H1 (cell line): ENCODE results near the gene TBRG4. TPM values are rescaled to one million over a fixed set of nuclear protein-coding genes. Genes with fewer than 3 reads are reported as not detected.

Experiments used
- CTCF ChIA-PET: fragments of 300-600 bp; sonication (Branson Sonifier 250); formaldehyde crosslinking; loops from one replicate; lab custom pipeline; 2021; ENCODE audit not compliant: partially characterized antibody; lab: Charles Lee
- POLR2A ChIA-PET: fragments of 300-600 bp; sonication (Branson Sonifier 250); formaldehyde crosslinking; loops from one replicate; lab custom pipeline; 2021; ENCODE audit warnings: inconsistent platforms; ENCODE audit not compliant: partially characterized antibody; lab: Charles Lee
- DNase-seq, 2 experiments: peaks; one replicate each; pipeline versions ENCODE4 v3.0.0 to v3.0.0-alpha.2; 2010 to 2022; ENCODE audit warnings: low spot score in 2 of 2, low read depth in 1 of 2, mixed read lengths in 1 of 2
- FAIRE-seq: peaks from 2 replicates; lab custom pipeline; 2011; peaks lifted over from hg19 to GRCh38; lab: Jason Lieb, UNC
- H2AFZ ChIP-seq: 2 replicates; pipeline ENCODE4 v1.8.1; 2012; ENCODE audit warnings: low read length, inconsistent platforms
- H2AK5ac ChIP-seq: 2 replicates; pipeline ENCODE4 v1.6.1; 2013; ENCODE audit warnings: low read depth, low read length
- H2BK120ac ChIP-seq: replicated peaks from 2 replicates; pipeline ENCODE3; 2013; ENCODE audit warnings: low read depth, low read length, inconsistent platforms
- H2BK12ac ChIP-seq: 2 replicates; pipeline ENCODE4 v1.6.1; 2013; ENCODE audit warnings: low read depth, low read length
- H2BK15ac ChIP-seq: 2 replicates; pipeline ENCODE4 v1.6.1; 2013; ENCODE audit warnings: low read length
- H2BK20ac ChIP-seq: 2 replicates; pipeline ENCODE4 v1.6.1; 2013; ENCODE audit warnings: low read length
- H2BK5ac ChIP-seq: 2 replicates; pipeline ENCODE4 v1.6.1; 2013; ENCODE audit warnings: low read depth, low read length
- H3K14ac ChIP-seq: 2 replicates; pipeline ENCODE4 v1.6.1; 2013; ENCODE audit warnings: inconsistent platforms; ENCODE audit not compliant: insufficient read length
- H3K18ac ChIP-seq: 2 replicates; pipeline ENCODE4 v1.6.1; 2013; ENCODE audit warnings: low read length; ENCODE audit errors: extremely low read depth
- H3K23ac ChIP-seq: 2 replicates; pipeline ENCODE4 v1.6.1; 2013; ENCODE audit warnings: inconsistent platforms; ENCODE audit not compliant: insufficient read length
- H3K23me2 ChIP-seq: 2 replicates; pipeline ENCODE4 v1.6.1; 2013; ENCODE audit warnings: low read depth, low read length
- H3K27ac ChIP-seq: 2 replicates; pipeline ENCODE4 v1.6.1; 2011; ENCODE audit warnings: low read depth, low read length, inconsistent platforms
- H3K27me3 ChIP-seq, 4 experiments: replicated peaks in 1 of 4; 1 replicate in 1 of 4; 2 replicates in 3 of 4; pipeline versions ENCODE4 v1.6.1 to v1.8.1; 2011 to 2013; ENCODE audit warnings: low read length in 3 of 4, mild to moderate bottlenecking in 3 of 4, inconsistent platforms in 2 of 4, mixed read lengths in 2 of 4, moderate library complexity in 1 of 4; ENCODE audit not compliant: control insufficient read depth in 3 of 4, insufficient read depth in 3 of 4; ENCODE audit errors: extremely low read depth in 1 of 4
- H3K36me3 ChIP-seq, 4 experiments: 2 replicates each; pipeline versions ENCODE4 v1.6.1 to v1.8.1; 2011 to 2013; ENCODE audit warnings: mild to moderate bottlenecking in 4 of 4, low read length in 3 of 4, moderate library complexity in 2 of 4, control low read depth in 1 of 4, inconsistent platforms in 1 of 4; ENCODE audit not compliant: insufficient read depth in 4 of 4, control insufficient read depth in 2 of 4
- H3K4ac ChIP-seq: replicated peaks from 2 replicates; pipeline ENCODE3; 2013; ENCODE audit warnings: low read length, low read depth, mixed read lengths, inconsistent platforms; ENCODE audit not compliant: insufficient read length
- H3K4me1 ChIP-seq, 4 experiments: replicated peaks in 1 of 4; 1 replicate in 1 of 4; 2 replicates in 3 of 4; pipeline versions ENCODE4 v1.6.1 to v1.8.1; 2011 to 2013; ENCODE audit warnings: low read length in 3 of 4, inconsistent platforms in 2 of 4, mixed read lengths in 1 of 4; ENCODE audit not compliant: insufficient read depth in 4 of 4, control insufficient read depth in 3 of 4
- H3K4me2 ChIP-seq, 2 experiments: 2 replicates each; pipeline versions ENCODE4 v1.6.1 to v1.8.1; 2011 to 2013; ENCODE audit warnings: low read depth in 2 of 2, low read length in 2 of 2, control low read depth in 1 of 2, inconsistent platforms in 1 of 2, mild to moderate bottlenecking in 1 of 2; ENCODE audit not compliant: insufficient read depth in 1 of 2
- H3K4me3 ChIP-seq, 4 experiments: fragments of 200-600, 300-600 bp in 1 of 4; sonication (generic), shearing (Covaris generic), sonication (Bioruptor Twin) in 1 of 4; 2 replicates each; pipeline versions ENCODE4 v1.5.1 to v1.8.1; 2011 to 2016; ENCODE audit warnings: low read length in 4 of 4, low read depth in 3 of 4, control low read depth in 2 of 4, inconsistent platforms in 2 of 4, mild to moderate bottlenecking in 2 of 4, mixed read lengths in 1 of 4, moderate library complexity in 1 of 4; ENCODE audit not compliant: insufficient read depth in 2 of 4; ENCODE audit errors: extremely low read depth in 1 of 4
- H3K56ac ChIP-seq: replicated peaks from 2 replicates; pipeline ENCODE3; 2013; ENCODE audit warnings: low read depth, mild to moderate bottlenecking, mixed read lengths, low read length, inconsistent platforms; ENCODE audit not compliant: insufficient read length
- H3K79me1 ChIP-seq: 2 replicates; pipeline ENCODE4 v1.6.1; 2013; ENCODE audit warnings: low read depth, low read length, control low read depth
- H3K79me2 ChIP-seq, 2 experiments: 2 replicates each; pipeline versions ENCODE4 v1.6.1 to v1.8.1; 2012 to 2013; ENCODE audit warnings: low read length in 2 of 2, mild to moderate bottlenecking in 2 of 2, inconsistent platforms in 1 of 2; ENCODE audit not compliant: insufficient read depth in 2 of 2, control insufficient read depth in 1 of 2
- H3K9ac ChIP-seq, 4 experiments: replicated peaks in 1 of 4; 1 replicate in 1 of 4; 2 replicates in 3 of 4; pipeline versions ENCODE4 v1.6.1 to v1.8.1; 2011 to 2013; ENCODE audit warnings: low read depth in 3 of 4, low read length in 3 of 4, control low read depth in 2 of 4, mild to moderate bottlenecking in 2 of 4, moderate library complexity in 2 of 4, inconsistent platforms in 1 of 4; ENCODE audit errors: extremely low read depth in 1 of 4
- H3K9me3 ChIP-seq, 2 experiments: 2 replicates each; pipeline versions ENCODE4 v1.6.1 to v1.8.1; 2012 to 2013; ENCODE audit warnings: mild to moderate bottlenecking in 2 of 2, moderate library complexity in 2 of 2, control low read depth in 1 of 2, inconsistent platforms in 1 of 2, low read depth in 1 of 2, low read length in 1 of 2, mixed read lengths in 1 of 2; ENCODE audit not compliant: insufficient read depth in 2 of 2
- H4K20me1 ChIP-seq, 2 experiments: replicated peaks in 1 of 2; 2 replicates each; pipeline versions ENCODE3 to v1.8.1; 2011 to 2013; ENCODE audit warnings: inconsistent platforms in 2 of 2, low read length in 2 of 2, mild to moderate bottlenecking in 1 of 2; ENCODE audit not compliant: insufficient read depth in 2 of 2, control insufficient read depth in 1 of 2
- H4K5ac ChIP-seq: 2 replicates; pipeline ENCODE4 v1.6.1; 2013; ENCODE audit warnings: low read length, low read depth, mixed read lengths, inconsistent platforms; ENCODE audit not compliant: insufficient read length
- H4K8ac ChIP-seq: 2 replicates; pipeline ENCODE4 v1.8.0; 2013; ENCODE audit warnings: mild to moderate bottlenecking, moderate library complexity, low read length, inconsistent platforms; ENCODE audit not compliant: insufficient read depth; ENCODE audit errors: extremely low read depth
- H4K91ac ChIP-seq: replicated peaks from 2 replicates; pipeline ENCODE3; 2013; ENCODE audit warnings: low read length, mixed read lengths, inconsistent platforms; ENCODE audit not compliant: insufficient read length
- NRF1 ChIP-seq: IDR thresholded peaks from 2 replicates; pipeline ENCODE4 v1.6.1; 2011; ENCODE audit warnings: mild to moderate bottlenecking, low read depth, low read length, improper control_type of control experiment
- POLR2A ChIP-seq, 2 experiments: IDR thresholded peaks; 1 replicate in 1 of 2; 2 replicates in 1 of 2; pipeline ENCODE4 v1.6.1; 2011; ENCODE audit warnings: low read depth in 2 of 2, low read length in 2 of 2, mild to moderate bottlenecking in 2 of 2; ENCODE audit errors: control extremely low read depth in 1 of 2
- SIRT6 ChIP-seq: IDR thresholded peaks from one replicate; pipeline ENCODE4 v1.7.1; 2012; ENCODE audit warnings: low read length, inconsistent platforms
- SP1 ChIP-seq: IDR thresholded peaks from 2 replicates; pipeline ENCODE4 v1.6.1; 2011; ENCODE audit warnings: low read depth, low read length
- TEAD4 ChIP-seq: IDR thresholded peaks from 2 replicates; pipeline ENCODE4 v1.6.1; 2012; ENCODE audit warnings: low read depth, low read length, inconsistent platforms, mixed read lengths
- ZNF274 ChIP-seq: IDR thresholded peaks from 2 replicates; pipeline ENCODE4 v1.7.0; 2012; ENCODE audit warnings: low read length, borderline replicate concordance; ENCODE audit errors: extremely low read depth
- WGBS, 2 experiments: shearing (Covaris generic) in 1 of 2; methylation state at CpG; one replicate each; pipeline versions ENCODE4 v1.1.6 to v1.1.7; 2013 to 2015; ENCODE audit warnings: low lambda C conversion rate in 2 of 2, mixed read lengths in 2 of 2, inconsistent platforms in 1 of 2, low coverage in 1 of 2, missing lambda C conversion rate in 1 of 2; ENCODE audit not compliant: insufficient replicate concordance in 2 of 2, insufficient coverage in 1 of 2, insufficient read length in 1 of 2; ENCODE audit errors: extremely low coverage in 1 of 2, missing lambda C conversion rate in 1 of 2; 5-methylcytosine and 5-hydroxymethylcytosine counted together
- polyA plus RNA-seq, 7 experiments: library from polyadenylated mRNA; depleted of rRNA in 3 of 7; stranded (reverse) in 5 of 7; unstranded in 2 of 7; fragments of >200 nt in 5 of 7; fragments of 200-250 nt in 2 of 7; gene quantifications; 1 replicate in 5 of 7; 2 replicates in 1 of 7; 4 replicates in 1 of 7; pipeline versions ENCODE4 v1.2.1 to v1.2.3, GENCODE V29; 2011 to 2013; ENCODE audit warnings: missing spikeins in 2 of 7, mixed read lengths in 2 of 7
- total RNA-seq: library from RNA; stranded (reverse); fragmentation: NEBNext Ultra II Directional; extraction: Animal tissue kit (Norgen Biotek cat#: 25700); gene quantifications from 2 replicates; pipeline ENCODE4 v1.2.1, GENCODE V29; 2021

The TBRG4 gene
- total and polyA plus RNA-seq, 2 of the 8 experiments (the other 6 are each of a cell fraction or from before 2014, with no cell fraction given): 110 to 137 TPM

- Histone ChIP-seq H2BK15ac (no peak overlapping the region), H3K36me3 (peaks cover 52 to 80% (median 71%) of the 10 kb centered on the region in 4 experiments)
- POLR2A ChIA-PET: interaction anchor here (0.9 to 3.1 kb wide), 3 partner anchors 9 to 116 kb away, joined by 3 to 30 read pairs (median 3); partner anchors contain the start of gene TBRG4
- TF ChIP-seq POLR2A (IDR thresholded peaks at IDR 0.05; ENCODE audit: control extremely low read depth in 1 of 2, low read depth in 2 of 2, low read length in 2 of 2) (no peak), SP1 (no peak), NRF1 (no peak), SIRT6 (no peak), TEAD4 (no peak), ZNF274 (no peak)
Observed at GRCh38 chr7:45101748-45102147, 9.7 kb downstream of the TBRG4 start.

More at GRCh38 chr7:45101748-45102147, 9.7 kb downstream of the TBRG4 start:
- H2AK5ac ChIP-seq: no peak overlapping the region
- no peak overlapping the region for H3K23ac ChIP-seq
- H3K9me3 ChIP-seq: no peaks in the 10 kb centered on the region
- H3K14ac ChIP-seq: no peak overlapping the region
- no peak overlapping the region for H3K4me3 ChIP-seq
- H4K8ac ChIP-seq: no peak overlapping the region
- H3K27ac ChIP-seq: no peak overlapping the region
- H2AFZ ChIP-seq: no peak overlapping the region
- H3K9ac ChIP-seq: no peak overlapping the region
- no peaks in the 10 kb centered on the region for H3K27me3 ChIP-seq
- H3K23me2 ChIP-seq: no peaks in the 10 kb centered on the region
- H3K79me1 ChIP-seq: peaks cover 3% of the 10 kb centered on the region
- peaks cover 13 to 46% of the 10 kb centered on the region in 2 experiments for H4K20me1 ChIP-seq
- no peak for DNase-seq
- FAIRE-seq: no peak
- 93% methylated on average over 12 of the region's 12 CpGs; no CpG with 5 or more reads in 1 of the 2 experiments for WGBS, 2 experiments
- no peak overlapping the region for H4K5ac ChIP-seq
- no peak overlapping the region for H2BK20ac ChIP-seq
- H4K91ac ChIP-seq: no peak overlapping the region
- H3K4me1 ChIP-seq: no peaks in the 10 kb centered on the region
- H3K79me2 ChIP-seq: peaks cover 0 to 4% of the 10 kb centered on the region in 2 experiments; a peak in 2 of 4 replicates
- CTCF ChIA-PET: no interaction called here
- no peak overlapping the region for H2BK12ac ChIP-seq
- H3K18ac ChIP-seq: no peak overlapping the region
- no peak overlapping the region for H3K56ac ChIP-seq
- no peak overlapping the region for H2BK5ac ChIP-seq
- H3K4me2 ChIP-seq: no peak overlapping the region
- H3K4ac ChIP-seq: no peak overlapping the region
- H2BK120ac ChIP-seq: no peak overlapping the region
